Measurements from ENCODE around the gene COL15A1. TPM values are rescaled to one million over a fixed set of nuclear protein-coding genes. Genes with fewer than 3 reads are reported as not detected.
A peak's percentile ranks its signal among the peaks of the same experiment; 100 is the strongest.

The COL15A1 gene
- total RNA-seq, 2 experiments from 2014 or later: 0.12 to 0.14 TPM

DNA sequence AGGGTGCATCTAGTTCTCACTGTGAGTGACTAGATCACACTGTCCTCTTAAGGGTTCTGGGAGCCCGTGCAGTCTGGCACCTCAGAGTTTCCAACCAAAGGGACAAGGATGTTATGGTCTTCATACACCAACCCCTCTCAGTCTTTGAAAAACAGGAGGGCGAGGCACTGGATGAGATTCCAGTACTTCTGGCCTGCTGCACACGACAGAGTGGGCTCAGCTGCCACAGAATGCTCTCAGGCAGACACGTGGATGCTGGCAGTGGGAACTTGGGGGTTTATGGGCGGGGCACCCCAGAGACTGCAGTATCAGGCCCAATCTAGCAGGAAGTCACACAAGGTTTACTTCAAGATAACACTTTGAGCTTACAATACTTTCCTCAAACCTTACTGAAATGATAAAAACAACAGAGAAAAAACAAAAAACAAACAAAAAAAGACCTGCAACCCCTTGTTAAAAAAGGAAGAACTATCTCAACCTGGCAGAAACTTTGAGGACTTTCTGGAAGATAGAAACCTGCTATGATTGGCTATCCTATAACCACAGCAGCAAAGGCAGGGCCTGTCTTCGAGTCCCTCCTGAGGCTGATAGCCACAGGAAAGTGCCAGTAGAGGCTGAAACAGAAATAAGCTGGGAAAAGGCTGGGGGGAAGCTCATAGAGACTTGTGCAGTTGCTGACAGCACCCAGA, 132.9 kb downstream of the COL15A1 start:
- Mint-ChIP-seq H3K27me3 (no peaks in the 10 kb centered on the region), H3K4me3 (no peak overlapping the region), H3K36me3 (no peaks in the 10 kb centered on the region), H3K9me3 (no peaks in the 10 kb centered on the region), H3K27ac (peak overlapping the region; percentile 38), H3K4me1 (ENCODE audit: low read depth) (peaks cover 21% of the 10 kb centered on the region)
- DNase-seq: peak; percentile 44
- ChIA-PET CTCF (interaction anchor here (0.5 kb wide), 1 partner anchor 199 kb away, joined by 3 read pairs; no protein-coding TSS in a partner anchor), POLR2A (interaction anchor here (0.7 kb wide), 1 partner anchor 29 kb away, joined by 3 read pairs; no protein-coding TSS in a partner anchor)
- intact Hi-C loops (cut with micrococcal nuclease): loop anchor here (2.0 kb wide), 1 partner anchor 18 kb away; no protein-coding TSS in a partner anchor

- H3K36me3 Mint-ChIP-seq: no peaks in the 10 kb centered on the region
- H3K4me1 Mint-ChIP-seq (ENCODE audit: low read depth): peaks cover 21% of the 10 kb centered on the region
- ChIA-PET POLR2A (no interaction called here), CTCF (interaction anchor here (1.1 kb wide), 1 partner anchor 81 kb away, joined by 3 read pairs; no protein-coding TSS in a partner anchor)
- H3K9me3 Mint-ChIP-seq: no peaks in the 10 kb centered on the region
- no peak overlapping the region for H3K27ac Mint-ChIP-seq
- DNase-seq: no peak
- no peak overlapping the region for H3K4me3 Mint-ChIP-seq
- intact Hi-C loops (cut with micrococcal nuclease): no loop called here
- no peaks in the 10 kb centered on the region for H3K27me3 Mint-ChIP-seq
Observed at GRCh38 chr9:99078717-99079116, 135.0 kb downstream of the COL15A1 start.

- H3K4me3 Mint-ChIP-seq: no peak overlapping the region
- intact Hi-C loops (cut with micrococcal nuclease): no loop called here
- no peaks in the 10 kb centered on the region for H3K27me3 Mint-ChIP-seq
- no peaks in the 10 kb centered on the region for H3K9me3 Mint-ChIP-seq
- DNase-seq: no peak
- H3K27ac Mint-ChIP-seq: no peak overlapping the region
- H3K36me3 Mint-ChIP-seq: no peaks in the 10 kb centered on the region
- POLR2A ChIA-PET: no interaction called here
- CTCF ChIA-PET: interaction anchor here (1.1 kb wide), 1 partner anchor 82 kb away, joined by 3 read pairs; no protein-coding TSS in a partner anchor
- H3K4me1 Mint-ChIP-seq (ENCODE audit: low read depth): peaks cover 21% of the 10 kb centered on the region
Observed at GRCh38 chr9:99079542-99079941, 135.8 kb downstream of the COL15A1 start.

- Mint-ChIP-seq H3K9me3 (no peaks in the 10 kb centered on the region), H3K27ac (no peak overlapping the region), H3K36me3 (no peaks in the 10 kb centered on the region), H3K27me3 (no peaks in the 10 kb centered on the region), H3K4me1 (ENCODE audit: low read depth) (peaks cover 2% of the 10 kb centered on the region), H3K4me3 (no peak overlapping the region)
- POLR2A ChIA-PET: interaction anchor here (1.0 kb wide), 1 partner anchor 25 kb away, joined by 3 read pairs; no protein-coding TSS in a partner anchor
- CTCF ChIA-PET: no interaction called here
- intact Hi-C loops (cut with micrococcal nuclease): no loop called here
- DNase-seq: no peak
Observed at GRCh38 chr9:99083051-99083450, 139.3 kb downstream of the COL15A1 start.

GRCh38 chr9:99085949-99086948, 142.5 kb downstream of the COL15A1 start:
- H3K36me3 Mint-ChIP-seq: no peaks in the 10 kb centered on the region
- ChIA-PET CTCF (interaction anchor here (1.3 kb wide), 1 partner anchor 89 kb away, joined by 4 read pairs; no protein-coding TSS in a partner anchor), POLR2A (no interaction called here)
- H3K4me3 Mint-ChIP-seq: no peak overlapping the region
- H3K4me1 Mint-ChIP-seq (ENCODE audit: low read depth): peaks cover 2% of the 10 kb centered on the region
- DNase-seq: no peak
- H3K27me3 Mint-ChIP-seq: no peaks in the 10 kb centered on the region
- H3K9me3 Mint-ChIP-seq: no peaks in the 10 kb centered on the region
- intact Hi-C loops (cut with micrococcal nuclease): no loop called here
- H3K27ac Mint-ChIP-seq: no peak overlapping the region

- no peaks in the 10 kb centered on the region for H3K9me3 Mint-ChIP-seq
- H3K27me3 Mint-ChIP-seq: no peaks in the 10 kb centered on the region
- peaks cover 11% of the 10 kb centered on the region for H3K4me1 Mint-ChIP-seq (ENCODE audit: low read depth)
- CTCF ChIA-PET: no interaction called here
- no peaks in the 10 kb centered on the region for H3K36me3 Mint-ChIP-seq
- intact Hi-C loops (cut with micrococcal nuclease): no loop called here
- H3K4me3 Mint-ChIP-seq: no peak overlapping the region
- no peak for DNase-seq
- POLR2A ChIA-PET: no interaction called here
- no peak overlapping the region for H3K27ac Mint-ChIP-seq
Observed at GRCh38 chr9:99087462-99087861, 143.8 kb downstream of the COL15A1 start.

- Mint-ChIP-seq H3K9me3 (no peaks in the 10 kb centered on the region), H3K36me3 (no peaks in the 10 kb centered on the region), H3K4me3 (no peak overlapping the region), H3K27ac (no peak overlapping the region), H3K27me3 (no peaks in the 10 kb centered on the region), H3K4me1 (ENCODE audit: low read depth) (peaks cover 29% of the 10 kb centered on the region)
- ChIA-PET CTCF (interaction anchor here (1.3 kb wide), 1 partner anchor 31 kb away, joined by 3 read pairs; no protein-coding TSS in a partner anchor), POLR2A (no interaction called here)
- intact Hi-C loops (cut with micrococcal nuclease): no loop called here
- DNase-seq: no peak
Observed at GRCh38 chr9:99090336-99091130, 146.8 kb downstream of the COL15A1 start.

GRCh38 chr9:99092643-99093491, 149.2 kb downstream of the COL15A1 start:
- H3K4me1 Mint-ChIP-seq (ENCODE audit: low read depth): peaks cover 29% of the 10 kb centered on the region
- peak; percentile 74 for DNase-seq
- no peaks in the 10 kb centered on the region for H3K9me3 Mint-ChIP-seq
- no peaks in the 10 kb centered on the region for H3K36me3 Mint-ChIP-seq
- ChIA-PET CTCF (interaction anchor here (1.0 to 1.9 kb wide), 5 partner anchors 11 to 94 kb away, joined by 3 to 7 read pairs (median 4); partner anchors contain the start of gene TGFBR1), POLR2A (interaction anchor here (1.7 to 2.7 kb wide), 2 partner anchors 11 to 38 kb away, joined by 4 to 11 read pairs; partner anchors contain the start of gene TGFBR1)
- peak overlapping the region; percentile 90 for H3K27ac Mint-ChIP-seq
- intact Hi-C loops (cut with micrococcal nuclease): loop anchor here (1.0 kb wide), 2 partner anchors 11 to 36 kb away; no protein-coding TSS in a partner anchor
- H3K27me3 Mint-ChIP-seq: no peaks in the 10 kb centered on the region
- peak overlapping the region; percentile 27 for H3K4me3 Mint-ChIP-seq

GRCh38 chr9:99093492-99093791, 149.7 kb downstream of the COL15A1 start:
- no peaks in the 10 kb centered on the region for H3K36me3 Mint-ChIP-seq
- intact Hi-C loops (cut with micrococcal nuclease): loop anchor here (1.0 kb wide), 2 partner anchors 11 to 36 kb away; no protein-coding TSS in a partner anchor
- peak overlapping the region; percentile 90 for H3K27ac Mint-ChIP-seq
- peak; percentile 74 for DNase-seq
- peak overlapping the region; percentile 13 for H3K4me3 Mint-ChIP-seq
- POLR2A ChIA-PET: interaction anchor here (1.7 to 2.7 kb wide), 2 partner anchors 11 to 38 kb away, joined by 4 to 11 read pairs; partner anchors contain the start of gene TGFBR1
- no peaks in the 10 kb centered on the region for H3K9me3 Mint-ChIP-seq
- H3K27me3 Mint-ChIP-seq: no peaks in the 10 kb centered on the region
- CTCF ChIA-PET: interaction anchor here (1.3 to 1.9 kb wide), 2 partner anchors 11 to 95 kb away, joined by 5 to 7 read pairs; partner anchors contain the start of gene TGFBR1
- peaks cover 29% of the 10 kb centered on the region for H3K4me1 Mint-ChIP-seq (ENCODE audit: low read depth)

- no peaks in the 10 kb centered on the region for H3K36me3 Mint-ChIP-seq
Observed at GRCh38 chr9:99095565-99095964, 151.9 kb downstream of the COL15A1 start.

More at GRCh38 chr9:99095565-99095964, 151.9 kb downstream of the COL15A1 start:
- Mint-ChIP-seq H3K9me3 (no peaks in the 10 kb centered on the region), H3K27ac (no peak overlapping the region), H3K4me1 (ENCODE audit: low read depth) (peaks cover 29% of the 10 kb centered on the region), H3K27me3 (no peaks in the 10 kb centered on the region), H3K4me3 (no peak overlapping the region)
- intact Hi-C loops (cut with micrococcal nuclease): no loop called here
- DNase-seq: no peak
- ChIA-PET POLR2A (interaction anchor here (2.7 kb wide), 1 partner anchor 9 kb away, joined by 11 read pairs; the partner anchor contains the start of gene TGFBR1), CTCF (interaction anchor here (1.7 kb wide), 1 partner anchor 82 kb away, joined by 4 read pairs; no protein-coding TSS in a partner anchor)
